ENCODE data around the gene DCTN2. TPM values are rescaled to one million over a fixed set of nuclear protein-coding genes. Genes with fewer than 3 reads are reported as not detected.

DCTN2 gene
- total RNA-seq, 1 experiment from 2014 or later = 129 TPM

DNA sequence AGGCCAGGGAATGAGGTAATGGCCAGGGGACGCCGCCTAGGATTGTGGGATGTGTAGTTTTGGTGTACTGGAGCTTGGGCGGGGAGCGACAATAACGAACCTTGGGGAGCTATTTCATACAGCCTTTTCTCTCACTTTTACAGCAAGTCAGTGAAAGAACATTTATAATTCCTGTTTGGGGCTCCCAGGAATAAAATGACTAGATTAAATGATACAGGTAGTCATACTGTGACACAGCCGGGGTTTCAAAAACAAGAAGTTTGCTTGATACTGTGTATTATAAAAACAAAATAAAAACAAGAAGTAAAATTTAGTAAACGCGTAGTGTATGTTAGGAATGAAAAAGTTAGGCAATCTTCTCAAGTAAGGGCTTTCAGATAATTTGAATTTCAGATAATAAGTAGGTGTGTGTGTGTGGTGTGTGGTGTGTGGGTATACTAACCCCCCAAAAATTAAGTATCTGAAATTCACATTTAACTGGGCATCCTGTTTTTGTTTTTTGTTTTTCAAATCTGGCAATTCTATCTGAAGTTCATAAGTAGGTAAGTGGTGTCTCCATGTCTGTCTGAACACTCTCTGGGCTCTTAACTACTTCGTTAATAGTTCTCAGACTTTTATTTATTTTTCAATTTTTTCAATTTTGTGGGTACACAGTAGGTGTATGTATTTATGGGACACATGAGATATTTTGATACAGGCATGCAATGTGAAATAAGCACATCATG, 458 bp upstream of the DCTN2 start:
- H3K27me3 ChIP-seq (replicated peaks; ENCODE audit: insufficient read depth, low read depth, low read length, poor library complexity) = no peaks in the 10 kb centered on the region
- H3K27ac ChIP-seq (ENCODE audit: low read depth, low read length, poor library complexity, severe bottlenecking) = peak overlapping the region; percentile 85
- no TSS peak for BruUV-seq (replicated peaks)
- intact Hi-C loops (cut with micrococcal nuclease; ENCODE audit: unreplicated experiment) = no loop called here
- no peak for TF ChIP-seq EZH2 (IDR thresholded peaks at IDR 0.05; ENCODE audit: borderline replicate concordance, low read depth, low read length, poor library complexity, severe bottlenecking)
- TF ChIP-seq, protein P1, sequence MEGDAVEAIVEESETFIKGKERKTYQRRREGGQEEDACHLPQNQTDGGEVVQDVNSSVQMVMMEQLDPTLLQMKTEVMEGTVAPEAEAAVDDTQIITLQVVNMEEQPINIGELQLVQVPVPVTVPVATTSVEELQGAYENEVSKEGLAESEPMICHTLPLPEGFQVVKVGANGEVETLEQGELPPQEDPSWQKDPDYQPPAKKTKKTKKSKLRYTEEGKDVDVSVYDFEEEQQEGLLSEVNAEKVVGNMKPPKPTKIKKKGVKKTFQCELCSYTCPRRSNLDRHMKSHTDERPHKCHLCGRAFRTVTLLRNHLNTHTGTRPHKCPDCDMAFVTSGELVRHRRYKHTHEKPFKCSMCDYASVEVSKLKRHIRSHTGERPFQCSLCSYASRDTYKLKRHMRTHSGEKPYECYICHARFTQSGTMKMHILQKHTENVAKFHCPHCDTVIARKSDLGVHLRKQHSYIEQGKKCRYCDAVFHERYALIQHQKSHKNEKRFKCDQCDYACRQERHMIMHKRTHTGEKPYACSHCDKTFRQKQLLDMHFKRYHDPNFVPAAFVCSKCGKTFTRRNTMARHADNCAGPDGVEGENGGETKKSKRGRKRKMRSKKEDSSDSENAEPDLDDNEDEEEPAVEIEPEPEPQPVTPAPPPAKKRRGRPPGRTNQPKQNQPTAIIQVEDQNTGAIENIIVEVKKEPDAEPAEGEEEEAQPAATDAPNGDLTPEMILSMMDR (conservative IDR thresholded peaks at IDR 0.05; ENCODE audit: low read depth, low read length) = no peak
- DNase-seq (ENCODE audit: low spot score) = no peak
- H3K4me1 ChIP-seq (ENCODE audit: insufficient read depth, low read length, poor library complexity, severe bottlenecking) = peaks cover 13% of the 10 kb centered on the region
- H3K36me3 ChIP-seq (ENCODE audit: insufficient read depth, low read length, poor library complexity, severe bottlenecking) = no peaks in the 10 kb centered on the region
- ChIA-PET POLR2A (ENCODE audit: low non-redundant PET) (interaction anchor here (0.5 to 1.1 kb wide), 2 partner anchors 15 to 468 kb away, joined by 3 to 4 read pairs; no protein-coding TSS in a partner anchor), CTCF (interaction anchor here (0.6 kb wide), 1 partner anchor 36 kb away, joined by 4 read pairs; no protein-coding TSS in a partner anchor)
- peak overlapping the region; percentile 86 for H3K4me3 ChIP-seq (ENCODE audit: low read depth, low read length, poor library complexity, severe bottlenecking)
- H3K9me3 ChIP-seq (ENCODE audit: low read depth, low read length, poor library complexity, severe bottlenecking) = no peaks in the 10 kb centered on the region

DNA sequence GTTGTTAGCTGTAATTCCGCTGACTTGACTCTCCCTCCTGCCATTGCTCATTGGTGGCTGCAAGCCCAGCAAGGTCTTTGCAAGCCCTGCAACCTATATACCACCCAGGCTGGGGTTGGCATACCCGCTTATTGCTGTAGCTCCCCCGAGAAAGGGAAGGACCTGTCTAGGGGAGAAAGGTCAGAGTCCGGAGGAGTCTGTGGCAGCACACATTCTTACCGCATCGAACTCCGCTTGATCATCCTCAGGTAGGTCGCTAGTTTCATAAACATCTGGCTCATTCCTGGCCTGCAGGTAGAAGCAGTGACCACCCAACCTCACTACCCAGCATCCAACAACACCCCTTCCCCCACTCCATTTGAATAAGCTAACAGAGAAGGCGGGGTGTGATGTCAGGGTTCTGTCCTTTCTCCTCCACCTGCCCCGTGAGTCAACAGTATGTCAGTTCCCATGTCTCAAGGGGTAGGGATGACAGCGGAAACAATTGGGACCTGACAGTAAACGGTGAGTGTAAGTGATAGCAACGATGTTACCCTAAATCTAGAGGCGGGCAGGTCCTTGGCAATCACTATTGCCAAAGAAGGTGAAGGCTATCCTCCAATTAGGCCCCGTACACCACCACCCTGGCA, 1.1 kb downstream of the DCTN2 start:
- Histone ChIP-seq H3K27ac (ENCODE audit: low read depth, low read length, poor library complexity, severe bottlenecking) (peak overlapping the region; percentile 85), H3K27me3 (replicated peaks; ENCODE audit: insufficient read depth, low read depth, low read length, poor library complexity) (no peaks in the 10 kb centered on the region), H3K9me3 (ENCODE audit: low read depth, low read length, poor library complexity, severe bottlenecking) (no peaks in the 10 kb centered on the region), H3K36me3 (ENCODE audit: insufficient read depth, low read length, poor library complexity, severe bottlenecking) (peaks cover 3% of the 10 kb centered on the region), H3K4me1 (ENCODE audit: insufficient read depth, low read length, poor library complexity, severe bottlenecking) (peaks cover 13% of the 10 kb centered on the region), H3K4me3 (ENCODE audit: low read depth, low read length, poor library complexity, severe bottlenecking) (peak overlapping the region; percentile 86)
- TF ChIP-seq EZH2 (IDR thresholded peaks at IDR 0.05; ENCODE audit: borderline replicate concordance, low read depth, low read length, poor library complexity, severe bottlenecking) = no peak
- TF ChIP-seq, protein P1 (conservative IDR thresholded peaks at IDR 0.05; ENCODE audit: low read depth, low read length) = no peak
- CTCF ChIA-PET = no interaction called here
- no TSS peak for BruUV-seq (replicated peaks)
- no peak for DNase-seq (ENCODE audit: low spot score)
- intact Hi-C loops (cut with micrococcal nuclease; ENCODE audit: unreplicated experiment) = no loop called here
- POLR2A ChIA-PET (ENCODE audit: low non-redundant PET) = interaction anchor here (0.7 kb wide), 1 partner anchor 88 kb away, joined by 3 read pairs; no protein-coding TSS in a partner anchor

DNA sequence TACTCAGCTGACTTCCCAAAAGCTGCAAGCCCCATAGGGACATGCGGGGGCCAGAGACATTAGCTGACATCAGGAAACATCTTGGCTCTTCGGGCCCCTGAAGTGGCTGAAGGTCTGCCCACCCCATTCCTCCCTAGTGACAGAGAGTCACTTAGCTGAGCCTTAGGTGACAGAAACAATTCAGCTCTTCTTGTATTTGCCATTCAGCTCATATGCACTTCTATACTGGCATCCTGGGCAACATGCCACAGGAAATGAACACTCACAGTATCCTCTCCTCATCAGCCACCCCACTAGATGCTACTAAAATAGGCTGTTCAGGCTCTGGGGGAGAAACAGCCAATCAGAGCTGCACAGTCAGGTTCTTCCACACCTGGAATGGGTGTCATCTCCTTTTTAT, 3.4 kb downstream of the DCTN2 start:
- no peaks in the 10 kb centered on the region for H3K9me3 ChIP-seq (ENCODE audit: low read depth, low read length, poor library complexity, severe bottlenecking)
- no peak overlapping the region for H3K4me3 ChIP-seq (ENCODE audit: low read depth, low read length, poor library complexity, severe bottlenecking)
- peaks cover 13% of the 10 kb centered on the region for H3K4me1 ChIP-seq (ENCODE audit: insufficient read depth, low read length, poor library complexity, severe bottlenecking)
- peak; percentile 48 for DNase-seq (ENCODE audit: low spot score)
- POLR2A ChIA-PET (ENCODE audit: low non-redundant PET) = no interaction called here
- TF ChIP-seq, protein P1 (conservative IDR thresholded peaks at IDR 0.05; ENCODE audit: low read depth, low read length) = no peak
- no peak for TF ChIP-seq EZH2 (IDR thresholded peaks at IDR 0.05; ENCODE audit: borderline replicate concordance, low read depth, low read length, poor library complexity, severe bottlenecking)
- no peak overlapping the region for H3K27ac ChIP-seq (ENCODE audit: low read depth, low read length, poor library complexity, severe bottlenecking)
- intact Hi-C loops (cut with micrococcal nuclease; ENCODE audit: unreplicated experiment) = no loop called here
- BruUV-seq (replicated peaks) = no TSS peak
- CTCF ChIA-PET = interaction anchor here (0.5 kb wide), 1 partner anchor 858 kb away, joined by 11 read pairs; no protein-coding TSS in a partner anchor
- peaks cover 9% of the 10 kb centered on the region for H3K36me3 ChIP-seq (ENCODE audit: insufficient read depth, low read length, poor library complexity, severe bottlenecking)
- no peaks in the 10 kb centered on the region for H3K27me3 ChIP-seq (replicated peaks; ENCODE audit: insufficient read depth, low read depth, low read length, poor library complexity)

Data from A673 (cell line).